HEK293T (cell line): ENCODE measurements around the gene ZSCAN22.

Source experiments
- CTCF ChIA-PET: fragments of 350-600 bp; formaldehyde crosslinking; extraction: SDS; loops from one replicate; lab custom pipeline; 2021; ENCODE audit warnings: antibody characterized with exemption, inconsistent platforms; lab: Yijun Ruan, JAX
- POLR2A ChIA-PET: fragments of 350-600 bp; formaldehyde crosslinking; extraction: SDS; loops from one replicate; lab custom pipeline; 2020; ENCODE audit warnings: antibody characterized with exemption, inconsistent platforms; lab: Yijun Ruan, JAX
- DNase-seq: peaks from one replicate; pipeline ENCODE4 v3.0.0; 2012; ENCODE audit warnings: mixed read lengths; ENCODE audit errors: extremely low spot score
- ARNT ChIP-seq: fragments of 450-650 bp; IDR thresholded peaks from 2 replicates; pipeline ENCODE4 v1.6.1; 2017; ENCODE audit warnings: mild to moderate bottlenecking
- BHLHE40 ChIP-seq: fragments of 450-650 bp; IDR thresholded peaks from 2 replicates; pipeline ENCODE4 v1.6.1; 2016; ENCODE audit warnings: mild to moderate bottlenecking, moderate library complexity, borderline replicate concordance
- CTBP1 ChIP-seq: fragments of 450-650 bp; IDR thresholded peaks from 2 replicates; pipeline ENCODE4 v1.6.1; 2016; ENCODE audit warnings: borderline replicate concordance
- ELF4 ChIP-seq: fragments of 450-650 bp; IDR thresholded peaks from 2 replicates; pipeline ENCODE4 v1.6.1; 2017; ENCODE audit warnings: antibody characterized with exemption
- FOXA1 ChIP-seq: fragments of 450-650 bp; IDR thresholded peaks from 2 replicates; pipeline ENCODE4 v1.6.1; 2016; ENCODE audit warnings: mild to moderate bottlenecking
- FOXK2 ChIP-seq: fragments of 450-650 bp; IDR thresholded peaks from 2 replicates; pipeline ENCODE4 v1.6.1; 2016; ENCODE audit warnings: mild to moderate bottlenecking
- FOXM1 ChIP-seq: fragments of 450-650 bp; IDR thresholded peaks from 2 replicates; pipeline ENCODE4 v1.6.1; 2017; ENCODE audit warnings: mild to moderate bottlenecking, borderline replicate concordance
- HDGF ChIP-seq: fragments of 450-650 bp; IDR thresholded peaks from 2 replicates; pipeline ENCODE4 v1.6.1; 2017; ENCODE audit warnings: antibody characterized with exemption, borderline replicate concordance
- L3MBTL2 ChIP-seq: fragments of 450-650 bp; conservative IDR thresholded peaks from 2 replicates; pipeline ENCODE4 v1.6.1; 2016; ENCODE audit warnings: mild to moderate bottlenecking
- LEF1 ChIP-seq: fragments of 450-650 bp; IDR thresholded peaks from 2 replicates; pipeline ENCODE4 v1.6.1; 2017; ENCODE audit warnings: mild to moderate bottlenecking, borderline replicate concordance
- NFRKB ChIP-seq: fragments of 450-650 bp; IDR thresholded peaks from 2 replicates; pipeline ENCODE4 v1.6.1; 2016; ENCODE audit warnings: mild to moderate bottlenecking, moderate library complexity
- SP1 ChIP-seq: fragments of 450-650 bp; IDR thresholded peaks from 2 replicates; pipeline ENCODE4 v1.6.1; 2017
- SUZ12 ChIP-seq: fragments of 450-650 bp; IDR thresholded peaks from 2 replicates; pipeline ENCODE4 v1.6.1; 2016; ENCODE audit warnings: mild to moderate bottlenecking
- TARDBP ChIP-seq: fragments of 450-650 bp; IDR thresholded peaks from 2 replicates; pipeline ENCODE4 v1.6.1; 2016
- ZNF384 ChIP-seq: fragments of 450-650 bp; IDR thresholded peaks from 2 replicates; pipeline ENCODE4 v1.6.1; 2016
- TF ChIP-seq, protein P1 (sequence below): fragments of 450-650 bp; IDR thresholded peaks from 2 replicates; pipeline ENCODE4 v1.6.1; 2016

Gene ZSCAN22

DNA sequence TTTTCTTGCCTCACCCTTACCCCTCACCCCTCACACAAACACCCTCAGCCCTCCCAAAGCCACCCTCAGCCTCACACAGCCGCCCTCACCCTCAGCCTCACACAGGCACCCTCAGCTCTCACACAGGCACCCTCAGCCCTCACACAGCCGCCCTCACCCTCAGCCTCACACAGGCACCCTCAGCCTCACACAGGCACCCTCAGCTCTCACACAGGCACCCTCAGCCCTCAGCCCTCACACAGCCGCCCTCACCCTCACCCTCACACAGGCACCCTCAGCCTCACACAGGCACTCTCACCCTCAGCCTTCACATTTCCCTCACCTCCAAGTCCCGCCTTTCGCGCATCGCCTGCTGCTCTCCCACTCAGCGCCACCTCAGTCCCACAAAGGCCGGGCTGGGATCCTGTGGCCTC lies 287 bp upstream of the ZSCAN22 start:
- CTCF ChIA-PET, result no interaction called here
- TF ChIP-seq SP1, result no peak
- no peak for TF ChIP-seq ARNT
- TF ChIP-seq SUZ12, result no peak
- TF ChIP-seq FOXM1, result no peak
- no peak for TF ChIP-seq FOXA1
- TF ChIP-seq FOXK2, result no peak
- TF ChIP-seq HDGF, result no peak
- TF ChIP-seq L3MBTL2, result no peak
- TF ChIP-seq CTBP1, result no peak
- TF ChIP-seq ELF4, result no peak
- TF ChIP-seq ZNF384, result no peak
- no peak for TF ChIP-seq LEF1
- TF ChIP-seq, protein P1, sequence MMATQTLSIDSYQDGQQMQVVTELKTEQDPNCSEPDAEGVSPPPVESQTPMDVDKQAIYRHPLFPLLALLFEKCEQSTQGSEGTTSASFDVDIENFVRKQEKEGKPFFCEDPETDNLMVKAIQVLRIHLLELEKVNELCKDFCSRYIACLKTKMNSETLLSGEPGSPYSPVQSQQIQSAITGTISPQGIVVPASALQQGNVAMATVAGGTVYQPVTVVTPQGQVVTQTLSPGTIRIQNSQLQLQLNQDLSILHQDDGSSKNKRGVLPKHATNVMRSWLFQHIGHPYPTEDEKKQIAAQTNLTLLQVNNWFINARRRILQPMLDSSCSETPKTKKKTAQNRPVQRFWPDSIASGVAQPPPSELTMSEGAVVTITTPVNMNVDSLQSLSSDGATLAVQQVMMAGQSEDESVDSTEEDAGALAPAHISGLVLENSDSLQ, result no peak
- no peak for TF ChIP-seq NFRKB
- TF ChIP-seq TARDBP, result no peak
- POLR2A ChIA-PET, result interaction anchor here (1.0 to 1.7 kb wide), 8 partner anchors 10 to 249 kb away, joined by 3 to 18 read pairs (median 4); partner anchors contain the start of genes ZBTB45 and ZNF497
- no peak for DNase-seq

DNA sequence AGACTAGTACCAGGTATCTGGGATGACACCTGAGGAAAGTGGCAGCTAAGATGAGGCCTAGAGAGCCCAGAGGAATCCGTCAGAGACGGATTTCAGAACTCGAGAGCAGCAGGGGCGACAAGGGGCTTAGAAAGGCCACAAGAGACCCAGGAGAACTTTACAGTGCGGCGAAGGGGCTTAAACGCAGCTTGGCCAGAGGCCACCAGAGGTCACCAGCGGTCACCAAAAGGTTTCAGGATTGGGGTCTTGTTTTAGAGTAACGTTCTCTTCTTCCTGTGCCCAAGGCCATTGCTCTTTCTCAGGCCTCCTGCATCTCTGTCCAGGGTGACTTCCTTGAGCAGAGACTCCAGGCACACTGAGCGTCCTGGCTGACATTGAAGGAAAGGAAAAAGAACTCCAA lies 2.2 kb downstream of the ZSCAN22 start:
- peak; percentile 37 for DNase-seq
- ChIA-PET POLR2A (interaction anchor here (1.1 kb wide), 1 partner anchor 191 kb away, joined by 3 read pairs; no protein-coding TSS in a partner anchor), CTCF (interaction anchor here (1.0 kb wide), 1 partner anchor 34 kb away, joined by 3 read pairs; no protein-coding TSS in a partner anchor)
- TF ChIP-seq FOXK2 (no peak), L3MBTL2 (no peak), SUZ12 (no peak), HDGF (no peak), CTBP1 (no peak), NFRKB (no peak), BHLHE40 (no peak), ELF4 (no peak)

- ChIA-PET CTCF (no interaction called here), POLR2A (interaction anchor here (0.6 to 1.3 kb wide), 4 partner anchors 17 to 108 kb away, joined by 3 to 5 read pairs (median 4); partner anchors contain the start of gene ZNF497)
- DNase-seq, result no peak
- no peak for TF ChIP-seq HDGF
These were observed 3.7 kb downstream of the ZSCAN22 start for GRCh38 chr19:58330458-58330857.

- ChIA-PET CTCF (no interaction called here), POLR2A (no interaction called here)
- TF ChIP-seq FOXM1 (no peak), ELF4 (no peak), FOXA1 (no peak), NFRKB (no peak), SP1 (no peak), L3MBTL2 (no peak), HDGF (no peak), FOXK2 (no peak), ARNT (no peak), CTBP1 (no peak)
- TF ChIP-seq, protein P1, result no peak
- no peak for DNase-seq
These were observed 5.9 kb downstream of the ZSCAN22 start for GRCh38 chr19:58332697-58333096.

GRCh38 chr19:58334691-58335249 lies 8.0 kb downstream of the ZSCAN22 start:
- POLR2A ChIA-PET, result no interaction called here
- TF ChIP-seq SP1 (no peak), TARDBP (no peak), FOXA1 (no peak), L3MBTL2 (no peak), LEF1 (no peak), ARNT (no peak), SUZ12 (no peak), HDGF (no peak), ZNF384 (no peak), FOXK2 (no peak), FOXM1 (no peak), NFRKB (no peak), CTBP1 (no peak), BHLHE40 (no peak), ELF4 (no peak)
- TF ChIP-seq, protein P1, result no peak
- CTCF ChIA-PET, result no interaction called here
- DNase-seq, result no peak

DNA sequence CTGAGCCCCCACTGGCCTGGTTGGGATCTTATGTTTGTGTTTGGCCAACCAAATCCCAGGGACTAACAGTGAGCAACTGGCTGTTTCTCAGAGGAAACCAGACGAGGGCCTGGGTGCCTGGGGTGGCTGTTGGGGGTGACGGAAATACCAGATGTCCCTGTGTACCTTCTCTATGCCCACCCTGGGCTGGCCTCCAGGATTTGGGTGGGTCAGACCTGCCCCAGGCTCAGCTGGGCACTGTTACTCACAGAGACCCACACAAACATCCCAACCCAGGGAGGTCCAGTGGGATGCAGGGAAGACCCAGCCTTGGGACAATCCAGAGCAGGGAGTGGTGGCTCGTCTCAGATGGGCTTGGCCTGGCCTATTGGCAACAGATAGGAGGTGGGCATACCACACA lies 8.8 kb downstream of the ZSCAN22 start:
- TF ChIP-seq BHLHE40 (no peak), FOXK2 (no peak), LEF1 (no peak), ZNF384 (no peak), L3MBTL2 (no peak), FOXA1 (no peak), SUZ12 (no peak)
- no peak for DNase-seq
- POLR2A ChIA-PET, result no interaction called here
- CTCF ChIA-PET, result no interaction called here

DNA sequence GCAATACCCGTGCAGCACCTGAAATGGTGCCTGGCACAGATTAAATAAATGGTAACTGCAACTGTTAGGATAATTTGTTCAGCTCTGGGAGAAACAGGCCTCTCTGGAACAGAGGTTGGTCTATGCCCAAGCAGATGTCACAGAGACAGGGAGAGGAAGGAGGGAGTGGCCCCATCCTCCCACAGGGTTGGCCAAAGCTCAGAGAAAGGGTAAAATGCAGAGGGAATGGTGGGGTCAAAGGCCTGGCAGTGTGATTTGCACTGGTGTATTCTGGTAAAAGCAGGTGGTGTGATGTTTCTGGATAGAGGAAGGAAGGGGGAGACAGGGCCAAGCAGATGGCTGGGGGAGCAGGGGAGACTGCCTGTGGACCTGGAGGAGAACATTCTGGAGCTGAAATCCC lies 9.4 kb downstream of the ZSCAN22 start:
- no peak for DNase-seq
- TF ChIP-seq ZNF384 (no peak), CTBP1 (no peak), FOXM1 (no peak), LEF1 (no peak), TARDBP (no peak), ELF4 (no peak), BHLHE40 (no peak), FOXK2 (no peak), HDGF (no peak), SUZ12 (no peak)
- TF ChIP-seq, protein P1, result no peak
- CTCF ChIA-PET, result no interaction called here
- POLR2A ChIA-PET, result no interaction called here
